ENCODE data around the gene ZFP14. TPM values are rescaled to one million over a fixed set of nuclear protein-coding genes. Genes with fewer than 3 reads are reported as not detected.

The ZFP14 gene
- total and polyA plus RNA-seq, 2 of the 4 experiments (the other 2 are of a cell fraction): 0.67 to 2.0 TPM

DNA sequence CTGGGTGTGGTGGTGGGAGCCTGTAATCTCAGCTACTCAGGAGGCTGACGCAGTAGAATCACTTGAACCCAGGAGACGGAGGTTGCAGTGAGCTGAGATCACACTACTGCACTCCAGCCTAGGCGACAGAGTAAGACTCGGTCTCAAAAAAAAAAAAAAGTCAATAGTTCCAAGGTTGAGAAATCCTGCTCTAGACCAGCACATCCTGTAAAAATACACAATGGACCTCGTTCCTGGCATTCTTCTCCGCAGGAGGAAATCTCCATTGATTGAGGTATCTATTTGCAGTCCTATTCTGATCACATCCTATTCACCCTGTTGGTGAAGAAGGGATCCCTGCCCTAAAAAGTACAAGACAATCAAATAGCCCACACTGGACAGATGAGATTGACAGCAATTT, 15.2 kb downstream of the ZFP14 start:
- Histone ChIP-seq H2BK20ac (ENCODE audit: low read depth, low read length) (no peak overlapping the region), H3K9me3 (ENCODE audit: control insufficient read depth, insufficient read depth, low read length) (no peaks in the 10 kb centered on the region), H4K8ac (ENCODE audit: low read depth in 2 of 2, low read length in 2 of 2) (no peak overlapping the region), H3K4ac (ENCODE audit: low read depth, low read length) (no peak overlapping the region), H3K27ac (ENCODE audit: insufficient read depth, low read length) (no peak overlapping the region), H2BK120ac (ENCODE audit: low read depth, low read length) (no peak overlapping the region), H3K4me1 (ENCODE audit: control insufficient read depth, insufficient read depth, low read length) (no peaks in the 10 kb centered on the region), H3K4me2 (ENCODE audit: low read depth, low read length) (no peak overlapping the region), H3K9ac (ENCODE audit: low read depth, low read length) (no peak overlapping the region), H3K27me3 (ENCODE audit: control insufficient read depth, insufficient read depth, low read length) (no peaks in the 10 kb centered on the region), H2BK5ac (ENCODE audit: low read depth, low read length, poor library complexity, severe bottlenecking) (no peak overlapping the region), H2AK9ac (replicated peaks; ENCODE audit: low read depth, low read length, poor library complexity) (no peak overlapping the region), H3K18ac (ENCODE audit: low read depth, low read length) (no peak overlapping the region), H2AFZ (replicated peaks; ENCODE audit: low read length, poor library complexity) (no peak overlapping the region), H3K14ac (replicated peaks; ENCODE audit: low read depth, low read length) (no peak overlapping the region), H4K91ac (ENCODE audit: insufficient read depth, low read depth, low read length) (no peak overlapping the region), H2AK5ac (ENCODE audit: low read depth, low read length) (no peak overlapping the region), H3K4me3 (ENCODE audit: insufficient read depth, low read depth, low read length) (no peak overlapping the region), H4K20me1 (ENCODE audit: insufficient read depth, low read length) (no peaks in the 10 kb centered on the region), H3K56ac (ENCODE audit: extremely low read depth, insufficient read depth, low read length) (no peak overlapping the region), H3K23ac (ENCODE audit: low read depth, low read length) (no peak overlapping the region), H2BK15ac (ENCODE audit: low read depth, low read length) (no peak overlapping the region), H3K9me1 (ENCODE audit: insufficient read depth, low read length) (no peaks in the 10 kb centered on the region), H4K5ac (ENCODE audit: low read depth, low read length) (no peak overlapping the region), H3K36me3 (ENCODE audit: control insufficient read depth, insufficient read depth, low read length) (peaks cover 21% of the 10 kb centered on the region), H3K79me1 (ENCODE audit: low read depth in 1 of 2, low read length in 2 of 2) (no peaks in the 10 kb centered on the region)
- ChIA-PET CTCF (no interaction called here), POLR2A (ENCODE audit: unreplicated experiment) (interaction anchor here (0.6 kb wide), 1 partner anchor 11 kb away, joined by 8 read pairs; no protein-coding TSS in a partner anchor)
- intact Hi-C loops (cut with micrococcal nuclease) (no loop called here), dilution Hi-C loops (cut with HindIII; ENCODE audit: low sequenced_read_pairs, unreplicated experiment) (no loop called here), in situ Hi-C loops (cut with MboI; ENCODE audit: low sequenced_read_pairs) (no loop called here)
- TF ChIP-seq, protein P1, sequence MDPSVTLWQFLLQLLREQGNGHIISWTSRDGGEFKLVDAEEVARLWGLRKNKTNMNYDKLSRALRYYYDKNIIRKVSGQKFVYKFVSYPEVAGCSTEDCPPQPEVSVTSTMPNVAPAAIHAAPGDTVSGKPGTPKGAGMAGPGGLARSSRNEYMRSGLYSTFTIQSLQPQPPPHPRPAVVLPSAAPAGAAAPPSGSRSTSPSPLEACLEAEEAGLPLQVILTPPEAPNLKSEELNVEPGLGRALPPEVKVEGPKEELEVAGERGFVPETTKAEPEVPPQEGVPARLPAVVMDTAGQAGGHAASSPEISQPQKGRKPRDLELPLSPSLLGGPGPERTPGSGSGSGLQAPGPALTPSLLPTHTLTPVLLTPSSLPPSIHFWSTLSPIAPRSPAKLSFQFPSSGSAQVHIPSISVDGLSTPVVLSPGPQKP (IDR thresholded peaks at IDR 0.05; ENCODE audit: borderline replicate concordance, low read depth, low read length): no peak
- TF ChIP-seq BHLHE40 (IDR thresholded peaks at IDR 0.05; ENCODE audit: low read depth, low read length) (no peak), SMC3 (IDR thresholded peaks at IDR 0.05; ENCODE audit: low read depth, low read length) (no peak), MAFK (IDR thresholded peaks at IDR 0.05; ENCODE audit: low read depth, low read length) (no peak), RCOR1 (IDR thresholded peaks at IDR 0.05; ENCODE audit: insufficient replicate concordance, low read length) (no peak), MXI1 (IDR thresholded peaks at IDR 0.05; ENCODE audit: borderline replicate concordance, low read depth, low read length) (no peak), CHD1 (IDR thresholded peaks at IDR 0.05; ENCODE audit: low read depth, low read length) (no peak), RAD21 (IDR thresholded peaks at IDR 0.05; ENCODE audit: low read length) (no peak), FOS (IDR thresholded peaks at IDR 0.05; ENCODE audit: low read depth, low read length) (no peak), NFE2L2 (IDR thresholded peaks at IDR 0.05; ENCODE audit: low read depth, low read length) (no peak), POLR2A (IDR thresholded peaks at IDR 0.05; ENCODE audit: low read depth, low read length) (no peak)
- TF ChIP-seq, protein P2, sequence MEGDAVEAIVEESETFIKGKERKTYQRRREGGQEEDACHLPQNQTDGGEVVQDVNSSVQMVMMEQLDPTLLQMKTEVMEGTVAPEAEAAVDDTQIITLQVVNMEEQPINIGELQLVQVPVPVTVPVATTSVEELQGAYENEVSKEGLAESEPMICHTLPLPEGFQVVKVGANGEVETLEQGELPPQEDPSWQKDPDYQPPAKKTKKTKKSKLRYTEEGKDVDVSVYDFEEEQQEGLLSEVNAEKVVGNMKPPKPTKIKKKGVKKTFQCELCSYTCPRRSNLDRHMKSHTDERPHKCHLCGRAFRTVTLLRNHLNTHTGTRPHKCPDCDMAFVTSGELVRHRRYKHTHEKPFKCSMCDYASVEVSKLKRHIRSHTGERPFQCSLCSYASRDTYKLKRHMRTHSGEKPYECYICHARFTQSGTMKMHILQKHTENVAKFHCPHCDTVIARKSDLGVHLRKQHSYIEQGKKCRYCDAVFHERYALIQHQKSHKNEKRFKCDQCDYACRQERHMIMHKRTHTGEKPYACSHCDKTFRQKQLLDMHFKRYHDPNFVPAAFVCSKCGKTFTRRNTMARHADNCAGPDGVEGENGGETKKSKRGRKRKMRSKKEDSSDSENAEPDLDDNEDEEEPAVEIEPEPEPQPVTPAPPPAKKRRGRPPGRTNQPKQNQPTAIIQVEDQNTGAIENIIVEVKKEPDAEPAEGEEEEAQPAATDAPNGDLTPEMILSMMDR (conservative IDR thresholded peaks at IDR 0.05; ENCODE audit: low read depth, low read length): no peak
- no peak for DNase-seq
- no peak for ATAC-seq (ENCODE audit: low read depth)
- WGBS, 2 experiments (ENCODE audit: extremely low coverage in 2 of 2, insufficient read length in 1 of 2): no CpG with 5 or more reads among the region's 6 CpGs
- BruUV-seq (replicated peaks): no TSS peak

Measured in IMR-90 (cell line).